K562 (cell line): ENCODE results near the gene RHAG. TPM values are rescaled to one million over a fixed set of nuclear protein-coding genes. Genes with fewer than 3 reads are reported as not detected.

ENCODE experiments used
- CEBPB ChIP-seq: fragments of 450-650 bp; IDR thresholded peaks from 2 replicates; pipeline ENCODE4 v1.6.1; 2016; ENCODE audit warnings: missing genetic modification characterization, missing compliant biosample characterization
- CEBPG ChIP-seq, 3 experiments: fragments of 200-800 bp in 1 of 3; sonication (Bioruptor generic) in 1 of 3; sonication (generic) in 1 of 3; formaldehyde crosslinking in 1 of 3; IDR thresholded peaks in 2 of 3; conservative IDR thresholded peaks in 1 of 3; 2 replicates each; pipeline versions ENCODE4 v1.6.1 to v1.8.0; 2016 to 2022; ENCODE audit warnings: missing compliant biosample characterization in 2 of 3, missing genetic modification characterization in 2 of 3, mild to moderate bottlenecking in 1 of 3, missing genetic modification reagents in 1 of 3
- DPF2 ChIP-seq: fragments of 450-650 bp; IDR thresholded peaks from 2 replicates; pipeline ENCODE4 v1.6.1; 2016
- EP300 ChIP-seq: IDR thresholded peaks from 2 replicates; pipeline ENCODE4 v1.6.1; 2012; ENCODE audit warnings: low read length, improper control_type of control experiment
- FOXJ2 ChIP-seq: fragments of 200-800 bp; sonication (Bioruptor generic); IDR thresholded peaks from 2 replicates; pipeline ENCODE4 v1.6.1; 2016; ENCODE audit warnings: missing genetic modification characterization, missing compliant biosample characterization
- GTF2F1 ChIP-seq: IDR thresholded peaks from 2 replicates; pipeline ENCODE4 v1.6.1; 2011; ENCODE audit warnings: low read depth, low read length, improper control_type of control experiment
- HNRNPK ChIP-seq: fragments of 200-400 bp; formaldehyde crosslinking; IDR thresholded peaks from one replicate; pipeline ENCODE4 v1.6.1; 2018; ENCODE audit warnings: mild to moderate bottlenecking, low read depth, low read length; ENCODE audit not compliant: poor library complexity, severe bottlenecking
- KLF10 ChIP-seq: fragments of 250-450 bp; sonication (Bioruptor Pico); IDR thresholded peaks from 2 replicates; pipeline ENCODE4 v1.6.1; 2021; ENCODE audit warnings: matching md5 sums
- LARP7 ChIP-seq: fragments of 450-650 bp; IDR thresholded peaks from 2 replicates; pipeline ENCODE4 v1.6.1; 2016
- SIX5 ChIP-seq, 2 experiments: IDR thresholded peaks; 2 replicates each; pipeline ENCODE4 v1.6.1; 2011; ENCODE audit warnings: low read length in 2 of 2, borderline replicate concordance in 1 of 2, low read depth in 1 of 2, mild to moderate bottlenecking in 1 of 2, moderate library complexity in 1 of 2; ENCODE audit not compliant: insufficient read depth in 1 of 2
- ZFP1 ChIP-seq: fragments of 450-650 bp; formaldehyde crosslinking; IDR thresholded peaks from 2 replicates; pipeline ENCODE4 v1.4.0; 2020; ENCODE audit warnings: mild to moderate bottlenecking, mixed read lengths
- ZFX ChIP-seq: sonication (generic); formaldehyde crosslinking; IDR thresholded peaks from 2 replicates; pipeline ENCODE4 v1.8.0; 2022; ENCODE audit warnings: mild to moderate bottlenecking, missing genetic modification reagents, moderate library complexity
- ZNF79 ChIP-seq: fragments of 250-450 bp; sonication (Bioruptor Pico); IDR thresholded peaks from 2 replicates; pipeline ENCODE4 v1.4.0; 2020; ENCODE audit warnings: low read depth, mild to moderate bottlenecking, moderate library complexity
- polyA plus RNA-seq, 8 experiments: library from polyadenylated mRNA; depleted of rRNA in 4 of 8; stranded (reverse) in 5 of 8; unstranded in 3 of 8; fragments of >200 nt; fragmentation: Nextera tagmentation in 2 of 8; fragmentation: Illumina TruSeq in 1 of 8; extraction: Ambion mirVana in 2 of 8; extraction: Trizol in 1 of 8; gene quantifications; 2 replicates each; pipeline versions ENCODE4 v1.2.1 to v1.2.3, GENCODE V29; 2011 to 2014; ENCODE audit warnings: inconsistent platforms in 1 of 8, missing spikeins in 1 of 8
- total RNA-seq, 7 experiments: library from RNA; depleted of rRNA in 6 of 7; stranded (reverse); fragments of >200 nt in 6 of 7; fragmentation: Illumina TruSeq in 2 of 7; extraction: Trizol in 2 of 7; gene quantifications; 2 replicates each; pipeline versions ENCODE4 v1.2.1 to v1.2.3, GENCODE V29; 2011 to 2021; ENCODE audit warnings: low replicate concordance in 1 of 7
- TF ChIP-seq, protein P1 (sequence below): fragments of 250-450 bp; sonication (Bioruptor Pico); IDR thresholded peaks from 2 replicates; pipeline ENCODE4 v1.4.0; 2020; ENCODE audit warnings: mild to moderate bottlenecking
- TF ChIP-seq, protein P2 (sequence below): sonication (generic); formaldehyde crosslinking; IDR thresholded peaks from 2 replicates; pipeline ENCODE4 v1.8.1; 2023; ENCODE audit warnings: mild to moderate bottlenecking, missing genetic modification reagents
- TF ChIP-seq, protein P3 (sequence below): fragments of 450-650 bp; IDR thresholded peaks from 2 replicates; pipeline ENCODE4 v1.6.1; 2014; ENCODE audit warnings: low read depth, mild to moderate bottlenecking, moderate library complexity, borderline replicate concordance
- TF ChIP-seq, protein P4 (sequence below): sonication (generic); formaldehyde crosslinking; IDR thresholded peaks from 2 replicates; pipeline ENCODE4 v1.8.0; 2023; ENCODE audit warnings: mild to moderate bottlenecking, missing genetic modification reagents
- TF ChIP-seq, protein P5 (sequence below): IDR thresholded peaks from 2 replicates; pipeline ENCODE4 v1.6.1; 2012; ENCODE audit warnings: low read depth, low read length, improper control_type of control experiment, borderline replicate concordance

RHAG gene
- total and polyA plus RNA-seq, 9 of the 15 experiments (the other 6 are each of a cell fraction or from before 2014, with no cell fraction given) = 290 to 1,202 (median 505) TPM

DNA sequence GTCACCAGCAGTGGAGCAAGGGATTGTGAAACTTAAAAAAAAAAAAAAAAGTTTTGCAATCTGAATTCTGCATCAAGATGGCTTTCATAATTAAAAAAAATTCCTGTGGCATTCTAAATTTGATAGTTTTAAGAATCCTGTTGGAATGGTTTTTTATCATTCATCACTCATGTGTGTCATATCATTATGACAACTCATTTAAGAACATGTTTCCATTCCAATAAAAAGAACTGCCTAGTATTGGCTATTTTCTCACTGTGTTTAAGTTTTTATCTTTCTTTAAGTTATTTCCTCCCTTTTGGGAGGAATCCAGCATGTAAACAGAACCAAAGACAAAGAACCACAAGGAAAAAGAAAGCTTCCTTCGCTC is 26.2 kb upstream of the RHAG start (continued):
- TF ChIP-seq, protein P1, sequence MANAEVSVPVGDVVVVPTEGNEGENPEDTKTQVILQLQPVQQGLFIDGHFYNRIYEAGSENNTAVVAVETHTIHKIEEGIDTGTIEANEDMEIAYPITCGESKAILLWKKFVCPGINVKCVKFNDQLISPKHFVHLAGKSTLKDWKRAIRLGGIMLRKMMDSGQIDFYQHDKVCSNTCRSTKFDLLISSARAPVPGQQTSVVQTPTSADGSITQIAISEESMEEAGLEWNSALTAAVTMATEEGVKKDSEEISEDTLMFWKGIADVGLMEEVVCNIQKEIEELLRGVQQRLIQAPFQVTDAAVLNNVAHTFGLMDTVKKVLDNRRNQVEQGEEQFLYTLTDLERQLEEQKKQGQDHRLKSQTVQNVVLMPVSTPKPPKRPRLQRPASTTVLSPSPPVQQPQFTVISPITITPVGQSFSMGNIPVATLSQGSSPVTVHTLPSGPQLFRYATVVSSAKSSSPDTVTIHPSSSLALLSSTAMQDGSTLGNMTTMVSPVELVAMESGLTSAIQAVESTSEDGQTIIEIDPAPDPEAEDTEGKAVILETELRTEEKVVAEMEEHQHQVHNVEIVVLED = no peak
- TF ChIP-seq ZNF79 (no peak), EP300 (no peak), ZFP1 (CRISPR knock-in tag) (no peak), LARP7 (no peak), DPF2 (0 out of 2 replicates have a peak, but pooled peaks have one; percentile 5), CEBPG (CRISPR knock-in tag; IDR thresholded peaks at IDR 0.05) (no peak), CEBPG (tag; conservative IDR thresholded peaks at IDR 0.05 in 1 of 2, IDR thresholded peaks at IDR 0.05 in 1 of 2) (peak in 1 of 2 experiments; percentile 65; a peak in 2 of 4 replicates), SIX5 (IDR thresholded peaks at IDR 0.05; ENCODE audit: borderline replicate concordance in 1 of 2, insufficient read depth in 1 of 2, low read depth in 1 of 2, low read length in 2 of 2) (no peak), ZFX (CRISPR knock-in tag) (no peak), HNRNPK (no peak), GTF2F1 (no peak), FOXJ2 (tag) (0 out of 2 replicates have a peak, but pooled peaks have one; percentile 24), KLF10 (CRISPR knock-in tag) (no peak), CEBPB (tag) (peak; percentile 79)
- TF ChIP-seq, protein P2, sequence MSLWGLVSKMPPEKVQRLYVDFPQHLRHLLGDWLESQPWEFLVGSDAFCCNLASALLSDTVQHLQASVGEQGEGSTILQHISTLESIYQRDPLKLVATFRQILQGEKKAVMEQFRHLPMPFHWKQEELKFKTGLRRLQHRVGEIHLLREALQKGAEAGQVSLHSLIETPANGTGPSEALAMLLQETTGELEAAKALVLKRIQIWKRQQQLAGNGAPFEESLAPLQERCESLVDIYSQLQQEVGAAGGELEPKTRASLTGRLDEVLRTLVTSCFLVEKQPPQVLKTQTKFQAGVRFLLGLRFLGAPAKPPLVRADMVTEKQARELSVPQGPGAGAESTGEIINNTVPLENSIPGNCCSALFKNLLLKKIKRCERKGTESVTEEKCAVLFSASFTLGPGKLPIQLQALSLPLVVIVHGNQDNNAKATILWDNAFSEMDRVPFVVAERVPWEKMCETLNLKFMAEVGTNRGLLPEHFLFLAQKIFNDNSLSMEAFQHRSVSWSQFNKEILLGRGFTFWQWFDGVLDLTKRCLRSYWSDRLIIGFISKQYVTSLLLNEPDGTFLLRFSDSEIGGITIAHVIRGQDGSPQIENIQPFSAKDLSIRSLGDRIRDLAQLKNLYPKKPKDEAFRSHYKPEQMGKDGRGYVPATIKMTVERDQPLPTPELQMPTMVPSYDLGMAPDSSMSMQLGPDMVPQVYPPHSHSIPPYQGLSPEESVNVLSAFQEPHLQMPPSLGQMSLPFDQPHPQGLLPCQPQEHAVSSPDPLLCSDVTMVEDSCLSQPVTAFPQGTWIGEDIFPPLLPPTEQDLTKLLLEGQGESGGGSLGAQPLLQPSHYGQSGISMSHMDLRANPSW (CRISPR knock-in tag) = no peak
- TF ChIP-seq, protein P3, sequence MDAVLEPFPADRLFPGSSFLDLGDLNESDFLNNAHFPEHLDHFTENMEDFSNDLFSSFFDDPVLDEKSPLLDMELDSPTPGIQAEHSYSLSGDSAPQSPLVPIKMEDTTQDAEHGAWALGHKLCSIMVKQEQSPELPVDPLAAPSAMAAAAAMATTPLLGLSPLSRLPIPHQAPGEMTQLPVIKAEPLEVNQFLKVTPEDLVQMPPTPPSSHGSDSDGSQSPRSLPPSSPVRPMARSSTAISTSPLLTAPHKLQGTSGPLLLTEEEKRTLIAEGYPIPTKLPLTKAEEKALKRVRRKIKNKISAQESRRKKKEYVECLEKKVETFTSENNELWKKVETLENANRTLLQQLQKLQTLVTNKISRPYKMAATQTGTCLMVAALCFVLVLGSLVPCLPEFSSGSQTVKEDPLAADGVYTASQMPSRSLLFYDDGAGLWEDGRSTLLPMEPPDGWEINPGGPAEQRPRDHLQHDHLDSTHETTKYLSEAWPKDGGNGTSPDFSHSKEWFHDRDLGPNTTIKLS = no peak
- TF ChIP-seq, protein P4, sequence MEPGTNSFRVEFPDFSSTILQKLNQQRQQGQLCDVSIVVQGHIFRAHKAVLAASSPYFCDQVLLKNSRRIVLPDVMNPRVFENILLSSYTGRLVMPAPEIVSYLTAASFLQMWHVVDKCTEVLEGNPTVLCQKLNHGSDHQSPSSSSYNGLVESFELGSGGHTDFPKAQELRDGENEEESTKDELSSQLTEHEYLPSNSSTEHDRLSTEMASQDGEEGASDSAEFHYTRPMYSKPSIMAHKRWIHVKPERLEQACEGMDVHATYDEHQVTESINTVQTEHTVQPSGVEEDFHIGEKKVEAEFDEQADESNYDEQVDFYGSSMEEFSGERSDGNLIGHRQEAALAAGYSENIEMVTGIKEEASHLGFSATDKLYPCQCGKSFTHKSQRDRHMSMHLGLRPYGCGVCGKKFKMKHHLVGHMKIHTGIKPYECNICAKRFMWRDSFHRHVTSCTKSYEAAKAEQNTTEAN (CRISPR knock-in tag) = no peak
- TF ChIP-seq, protein P5, sequence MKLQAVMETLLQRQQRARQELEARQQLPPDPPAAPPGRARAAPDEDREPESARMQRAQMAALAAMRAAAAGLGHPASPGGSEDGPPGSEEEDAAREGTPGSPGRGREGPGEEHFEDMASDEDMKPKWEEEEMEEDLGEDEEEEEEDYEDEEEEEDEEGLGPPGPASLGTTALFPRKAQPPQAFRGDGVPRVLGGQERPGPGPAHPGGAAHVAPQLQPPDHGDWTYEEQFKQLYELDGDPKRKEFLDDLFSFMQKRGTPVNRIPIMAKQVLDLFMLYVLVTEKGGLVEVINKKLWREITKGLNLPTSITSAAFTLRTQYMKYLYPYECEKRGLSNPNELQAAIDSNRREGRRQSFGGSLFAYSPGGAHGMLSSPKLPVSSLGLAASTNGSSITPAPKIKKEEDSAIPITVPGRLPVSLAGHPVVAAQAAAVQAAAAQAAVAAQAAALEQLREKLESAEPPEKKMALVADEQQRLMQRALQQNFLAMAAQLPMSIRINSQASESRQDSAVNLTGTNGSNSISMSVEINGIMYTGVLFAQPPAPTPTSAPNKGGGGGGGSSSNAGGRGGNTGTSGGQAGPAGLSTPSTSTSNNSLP = 0 out of 2 replicates have a peak, but pooled peaks have one; percentile 11
